Measurements from ENCODE around the gene TOGARAM1. TPM values are rescaled to one million over a fixed set of nuclear protein-coding genes. Genes with fewer than 3 reads are reported as not detected.

TOGARAM1 gene
- total RNA-seq, 1 experiment from 2014 or later = 15.1 TPM

- no peak for TF ChIP-seq CTCF (IDR thresholded peaks at IDR 0.05; ENCODE audit: unreplicated experiment)
- no peak overlapping the region for H3K27ac Mint-ChIP-seq (ENCODE audit: unreplicated experiment)
- H3K27me3 Mint-ChIP-seq (ENCODE audit: unreplicated experiment) = no peaks in the 10 kb centered on the region
- no peaks in the 10 kb centered on the region for H3K4me1 Mint-ChIP-seq (ENCODE audit: low read depth, unreplicated experiment)
- intact Hi-C loops (cut with micrococcal nuclease; ENCODE audit: unreplicated experiment) = no loop called here
- H3K4me3 Mint-ChIP-seq (ENCODE audit: low read depth, unreplicated experiment) = no peak overlapping the region
- no peak for DNase-seq
- peaks cover 10% of the 10 kb centered on the region for H3K36me3 Mint-ChIP-seq (ENCODE audit: insufficient read depth, unreplicated experiment)
- BruUV-seq (replicated peaks) = no TSS peak
- peaks cover 2% of the 10 kb centered on the region for H3K9me3 Mint-ChIP-seq (ENCODE audit: low read depth, unreplicated experiment)
- CTCF ChIA-PET = no interaction called here
Measured at GRCh38 chr14:44941591-44941990, 20.4 kb upstream of the TOGARAM1 start.

- Mint-ChIP-seq H3K36me3 (ENCODE audit: insufficient read depth, unreplicated experiment) (peaks cover 10% of the 10 kb centered on the region), H3K9me3 (ENCODE audit: low read depth, unreplicated experiment) (peaks cover 2% of the 10 kb centered on the region), H3K4me3 (ENCODE audit: low read depth, unreplicated experiment) (no peak overlapping the region), H3K4me1 (ENCODE audit: low read depth, unreplicated experiment) (no peaks in the 10 kb centered on the region), H3K27me3 (ENCODE audit: unreplicated experiment) (no peaks in the 10 kb centered on the region), H3K27ac (ENCODE audit: unreplicated experiment) (no peak overlapping the region)
- BruUV-seq (replicated peaks) = no TSS peak
- intact Hi-C loops (cut with micrococcal nuclease; ENCODE audit: unreplicated experiment) = no loop called here
- TF ChIP-seq CTCF (IDR thresholded peaks at IDR 0.05; ENCODE audit: unreplicated experiment) = no peak
- CTCF ChIA-PET = no interaction called here
- DNase-seq = no peak
Measured at GRCh38 chr14:44942436-44942835, 19.6 kb upstream of the TOGARAM1 start.

GRCh38 chr14:44944107-44944506 lies 17.9 kb upstream of the TOGARAM1 start:
- Mint-ChIP-seq H3K27me3 (ENCODE audit: unreplicated experiment) (no peaks in the 10 kb centered on the region), H3K9me3 (ENCODE audit: low read depth, unreplicated experiment) (peaks cover 2% of the 10 kb centered on the region), H3K4me1 (ENCODE audit: low read depth, unreplicated experiment) (no peaks in the 10 kb centered on the region), H3K4me3 (ENCODE audit: low read depth, unreplicated experiment) (no peak overlapping the region), H3K36me3 (ENCODE audit: insufficient read depth, unreplicated experiment) (peaks cover 10% of the 10 kb centered on the region), H3K27ac (ENCODE audit: unreplicated experiment) (no peak overlapping the region)
- TF ChIP-seq CTCF (IDR thresholded peaks at IDR 0.05; ENCODE audit: unreplicated experiment) = no peak
- intact Hi-C loops (cut with micrococcal nuclease; ENCODE audit: unreplicated experiment) = no loop called here
- no TSS peak for BruUV-seq (replicated peaks)
- CTCF ChIA-PET = no interaction called here
- DNase-seq = no peak

- BruUV-seq (replicated peaks) = no TSS peak
- TF ChIP-seq CTCF (IDR thresholded peaks at IDR 0.05; ENCODE audit: unreplicated experiment) = no peak
- Mint-ChIP-seq H3K36me3 (ENCODE audit: insufficient read depth, unreplicated experiment) (peaks cover 10% of the 10 kb centered on the region), H3K4me1 (ENCODE audit: low read depth, unreplicated experiment) (no peaks in the 10 kb centered on the region), H3K27me3 (ENCODE audit: unreplicated experiment) (no peaks in the 10 kb centered on the region), H3K9me3 (ENCODE audit: low read depth, unreplicated experiment) (no peaks in the 10 kb centered on the region), H3K4me3 (ENCODE audit: low read depth, unreplicated experiment) (no peak overlapping the region), H3K27ac (ENCODE audit: unreplicated experiment) (no peak overlapping the region)
- CTCF ChIA-PET = no interaction called here
- intact Hi-C loops (cut with micrococcal nuclease; ENCODE audit: unreplicated experiment) = no loop called here
- DNase-seq = no peak
Measured at GRCh38 chr14:44945264-44945663, 16.7 kb upstream of the TOGARAM1 start.

GRCh38 chr14:44951051-44951450 lies 10.9 kb upstream of the TOGARAM1 start:
- DNase-seq = no peak
- Mint-ChIP-seq H3K36me3 (ENCODE audit: insufficient read depth, unreplicated experiment) (no peaks in the 10 kb centered on the region), H3K27ac (ENCODE audit: unreplicated experiment) (no peak overlapping the region), H3K27me3 (ENCODE audit: unreplicated experiment) (no peaks in the 10 kb centered on the region), H3K4me1 (ENCODE audit: low read depth, unreplicated experiment) (no peaks in the 10 kb centered on the region), H3K4me3 (ENCODE audit: low read depth, unreplicated experiment) (no peak overlapping the region), H3K9me3 (ENCODE audit: low read depth, unreplicated experiment) (no peaks in the 10 kb centered on the region)
- no TSS peak for BruUV-seq (replicated peaks)
- CTCF ChIA-PET = no interaction called here
- intact Hi-C loops (cut with micrococcal nuclease; ENCODE audit: unreplicated experiment) = no loop called here
- no peak for TF ChIP-seq CTCF (IDR thresholded peaks at IDR 0.05; ENCODE audit: unreplicated experiment)

All from Calu3 (cell line).